SU-DHL-6 (cell line): ENCODE data around the gene KLK13.

Experiments
- CTCF ChIP-seq: fragments of 200-600 bp; sonication (generic); IDR thresholded peaks from one replicate; pipeline ENCODE4 v1.5.1; 2017; ENCODE audit warnings: antibody characterized with exemption, mild to moderate bottlenecking, low read length, moderate library complexity; ENCODE audit not compliant: insufficient read depth, poor library complexity, severe bottlenecking
- EZH2phosphoT487 ChIP-seq: fragments of 200-600 bp; sonication (generic), shearing (Covaris generic); conservative IDR thresholded peaks from 2 replicates; pipeline ENCODE4 v1.6.1; 2018; ENCODE audit warnings: mild to moderate bottlenecking, antibody characterized with exemption, low read length, moderate library complexity, mixed read lengths

- TF ChIP-seq CTCF (no peak), EZH2phosphoT487 (no peak)
Observed at GRCh38 chr19:51078731-51079130, 13.8 kb upstream of the KLK13 start.
